IgD-negative memory B cell (primary cell): ENCODE measurements around the gene PSMB8. TPM values are rescaled to one million over a fixed set of nuclear protein-coding genes. Genes with fewer than 3 reads are reported as not detected.

Source experiments
- H3K27ac Mint-ChIP-seq, 3 donors: one replicate each; pipeline ENCODE4 v1.8.0; 2020 to 2022; ENCODE audit warnings: mild to moderate bottlenecking in 3 of 3, mixed read lengths in 3 of 3, moderate library complexity in 1 of 3
- H3K27me3 Mint-ChIP-seq: one replicate; pipeline ENCODE4 v1.8.0; 2021; ENCODE audit warnings: mixed read lengths
- H3K36me3 Mint-ChIP-seq: one replicate; pipeline ENCODE4 v1.8.0; 2020; ENCODE audit warnings: mild to moderate bottlenecking, mixed read lengths
- H3K4me1 Mint-ChIP-seq, 3 donors: one replicate each; pipeline ENCODE4 v1.8.0; 2020 to 2022; ENCODE audit warnings: mixed read lengths in 3 of 3, mild to moderate bottlenecking in 1 of 3
- H3K4me3 Mint-ChIP-seq, 4 donors: one replicate each; pipeline ENCODE4 v1.8.0; 2020 to 2022; ENCODE audit warnings: mild to moderate bottlenecking in 4 of 4, mixed read lengths in 4 of 4, moderate library complexity in 3 of 4
- H3K9me3 Mint-ChIP-seq, 3 donors: one replicate each; pipeline ENCODE4 v1.8.0; 2020 to 2021; ENCODE audit warnings: mixed read lengths in 3 of 3, mild to moderate bottlenecking in 1 of 3
- polyA plus RNA-seq: library from polyadenylated mRNA; unstranded; fragments of 300-500 nt; fragmentation: Illumina TruSeq; gene quantifications from one replicate; pipeline ENCODE4 v1.2.3, GENCODE V29; 2021

PSMB8 gene
- polyA plus RNA-seq, 1 donor from 2014 or later, result 366 TPM

GRCh38 chr6:32852018-32852843 is 8.4 kb upstream of the PSMB8 start:
- peaks cover 0 to 2% (median 0%) of the 10 kb centered on the region in 3 donors for H3K9me3 Mint-ChIP-seq
- peak overlapping the region; percentile 97 to 99 (median 99) for H3K4me3 Mint-ChIP-seq
- H3K27me3 Mint-ChIP-seq, result no peaks in the 10 kb centered on the region
- peak overlapping the region; percentile 95 to 100 (median 99) for H3K27ac Mint-ChIP-seq
- H3K4me1 Mint-ChIP-seq, result peaks cover 53 to 65% (median 61%) of the 10 kb centered on the region in 3 donors
- H3K36me3 Mint-ChIP-seq, result peaks cover 18% of the 10 kb centered on the region

DNA sequence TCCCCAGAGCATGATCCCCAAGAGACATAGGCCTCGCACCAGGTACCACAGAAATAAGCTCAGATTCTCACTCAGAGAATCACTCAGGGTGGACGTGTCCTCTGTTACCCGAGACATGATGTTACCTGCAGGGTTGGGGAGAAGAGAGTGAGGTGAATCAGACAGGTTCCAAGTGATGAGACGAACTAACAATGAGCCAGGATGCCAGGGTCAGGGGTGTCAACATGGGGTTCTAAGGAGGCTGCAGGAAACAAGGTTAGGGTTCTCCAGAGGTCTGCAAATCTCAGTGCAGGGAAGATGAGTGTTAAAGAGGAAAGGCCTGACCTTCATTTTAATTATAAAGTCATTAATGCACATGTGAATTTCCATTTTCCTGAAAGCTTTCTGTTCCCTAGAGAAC is 7.2 kb upstream of the PSMB8 start:
- H3K27me3 Mint-ChIP-seq, result no peaks in the 10 kb centered on the region
- peaks cover 0 to 2% (median 0%) of the 10 kb centered on the region in 3 donors for H3K9me3 Mint-ChIP-seq
- H3K36me3 Mint-ChIP-seq, result peaks cover 18% of the 10 kb centered on the region
- H3K4me3 Mint-ChIP-seq, result peak overlapping the region; percentile 58 to 99 (median 98)
- peaks cover 59 to 65% (median 64%) of the 10 kb centered on the region in 3 donors for H3K4me1 Mint-ChIP-seq
- peak overlapping the region; percentile 62 to 95 (median 74) for H3K27ac Mint-ChIP-seq

- H3K4me3 Mint-ChIP-seq, result peak overlapping the region in 2 of 4 donors; percentile 75 to 95
- H3K36me3 Mint-ChIP-seq, result peaks cover 28% of the 10 kb centered on the region
- H3K4me1 Mint-ChIP-seq, result peaks cover 52 to 59% (median 58%) of the 10 kb centered on the region in 3 donors
- peak overlapping the region in 2 of 3 donors; percentile 80 to 98 for H3K27ac Mint-ChIP-seq
- peaks cover 0 to 2% (median 0%) of the 10 kb centered on the region in 3 donors for H3K9me3 Mint-ChIP-seq
- H3K27me3 Mint-ChIP-seq, result no peaks in the 10 kb centered on the region
Measured at GRCh38 chr6:32849126-32849525, 5.3 kb upstream of the PSMB8 start.

- Mint-ChIP-seq H3K36me3 (peaks cover 33% of the 10 kb centered on the region), H3K27me3 (no peaks in the 10 kb centered on the region), H3K4me3 (peak overlapping the region; percentile 58 to 100 (median 78)), H3K27ac (peak overlapping the region; percentile 80 to 98 (median 90)), H3K4me1 (peaks cover 59 to 62% (median 61%) of the 10 kb centered on the region in 3 donors), H3K9me3 (peaks cover 0 to 2% (median 0%) of the 10 kb centered on the region in 3 donors)
Measured at GRCh38 chr6:32847795-32848194, 3.9 kb upstream of the PSMB8 start.

GRCh38 chr6:32847004-32847403 is 3.2 kb upstream of the PSMB8 start:
- peak overlapping the region in 2 of 3 donors; percentile 98 to 100 for H3K27ac Mint-ChIP-seq
- H3K9me3 Mint-ChIP-seq, result peaks cover 0 to 2% (median 0%) of the 10 kb centered on the region in 3 donors
- H3K4me1 Mint-ChIP-seq, result peaks cover 58 to 68% (median 60%) of the 10 kb centered on the region in 3 donors
- H3K4me3 Mint-ChIP-seq, result peak overlapping the region; percentile 62 to 100 (median 97)
- peaks cover 35% of the 10 kb centered on the region for H3K36me3 Mint-ChIP-seq
- no peaks in the 10 kb centered on the region for H3K27me3 Mint-ChIP-seq

- peaks cover 31% of the 10 kb centered on the region for H3K36me3 Mint-ChIP-seq
- peak overlapping the region; percentile 98 to 100 (median 100) for H3K27ac Mint-ChIP-seq
- peak overlapping the region; percentile 95 to 100 (median 97) for H3K4me3 Mint-ChIP-seq
- peaks cover 55 to 69% (median 57%) of the 10 kb centered on the region in 3 donors for H3K4me1 Mint-ChIP-seq
- H3K9me3 Mint-ChIP-seq, result peaks cover 0 to 2% (median 0%) of the 10 kb centered on the region in 3 donors
- no peaks in the 10 kb centered on the region for H3K27me3 Mint-ChIP-seq
Measured at GRCh38 chr6:32845384-32845884, 1.6 kb upstream of the PSMB8 start.

GRCh38 chr6:32844839-32845383 is 1.1 kb upstream of the PSMB8 start:
- Mint-ChIP-seq H3K4me1 (peaks cover 57 to 70% (median 59%) of the 10 kb centered on the region in 3 donors), H3K9me3 (peaks cover 0 to 2% (median 0%) of the 10 kb centered on the region in 3 donors), H3K27me3 (no peaks in the 10 kb centered on the region), H3K4me3 (peak overlapping the region; percentile 95 to 100 (median 97)), H3K36me3 (peaks cover 31% of the 10 kb centered on the region), H3K27ac (peak overlapping the region; percentile 98 to 100 (median 100))

DNA sequence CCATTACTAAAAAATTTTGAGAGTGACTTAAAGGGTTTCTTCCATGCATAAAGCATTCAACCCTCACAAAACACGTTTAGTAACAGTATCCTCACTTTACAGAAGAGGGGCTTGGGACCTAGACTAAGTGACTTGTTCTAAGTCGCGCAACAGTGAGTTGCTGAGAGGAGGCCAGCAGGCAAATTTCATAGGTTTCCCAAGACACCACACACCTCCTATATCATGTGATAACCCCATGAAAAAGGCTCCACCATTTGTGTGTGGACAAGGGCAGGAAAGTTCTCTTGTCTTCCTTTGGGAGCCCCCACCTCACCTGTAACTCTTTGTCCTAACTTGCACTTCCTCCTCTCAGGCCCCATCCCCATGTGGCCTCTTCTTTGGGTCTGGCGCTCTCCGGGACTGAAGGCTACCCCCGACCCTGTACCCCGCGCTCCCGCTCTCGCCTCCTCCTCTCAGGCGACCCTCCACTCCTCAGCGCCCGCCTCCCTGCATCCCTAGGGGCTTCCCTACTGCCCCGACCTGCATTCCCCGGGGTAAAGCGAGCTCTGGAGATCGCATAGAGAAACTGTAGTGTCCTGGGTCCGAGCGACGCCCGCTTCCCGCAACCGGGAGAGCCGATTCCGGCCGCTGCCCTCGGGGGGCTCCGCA is 392 bp downstream of the PSMB8 start:
- Mint-ChIP-seq H3K27me3 (no peaks in the 10 kb centered on the region), H3K27ac (peak overlapping the region; percentile 98 to 100 (median 100)), H3K4me1 (peaks cover 55 to 68% (median 57%) of the 10 kb centered on the region in 3 donors), H3K4me3 (peak overlapping the region; percentile 95 to 100 (median 97)), H3K36me3 (peaks cover 26% of the 10 kb centered on the region), H3K9me3 (peaks cover 0 to under 1% (median 0%) of the 10 kb centered on the region in 3 donors)

- H3K4me3 Mint-ChIP-seq, result peak overlapping the region; percentile 95 to 100 (median 97)
- H3K36me3 Mint-ChIP-seq, result peaks cover 20% of the 10 kb centered on the region
- H3K9me3 Mint-ChIP-seq, result no peaks in the 10 kb centered on the region
- H3K27ac Mint-ChIP-seq, result peak overlapping the region; percentile 94 to 100 (median 98)
- no peaks in the 10 kb centered on the region for H3K27me3 Mint-ChIP-seq
- peaks cover 50 to 61% (median 51%) of the 10 kb centered on the region in 3 donors for H3K4me1 Mint-ChIP-seq
Measured at GRCh38 chr6:32842690-32843089, 1.2 kb downstream of the PSMB8 start.

GRCh38 chr6:32842021-32842650 is 1.7 kb downstream of the PSMB8 start:
- peak overlapping the region; percentile 95 to 100 (median 97) for H3K4me3 Mint-ChIP-seq
- H3K36me3 Mint-ChIP-seq, result peaks cover 20% of the 10 kb centered on the region
- no peaks in the 10 kb centered on the region for H3K27me3 Mint-ChIP-seq
- H3K4me1 Mint-ChIP-seq, result peaks cover 48 to 60% (median 54%) of the 10 kb centered on the region in 3 donors
- no peaks in the 10 kb centered on the region for H3K9me3 Mint-ChIP-seq
- H3K27ac Mint-ChIP-seq, result peak overlapping the region; percentile 45 to 98 (median 94)

DNA sequence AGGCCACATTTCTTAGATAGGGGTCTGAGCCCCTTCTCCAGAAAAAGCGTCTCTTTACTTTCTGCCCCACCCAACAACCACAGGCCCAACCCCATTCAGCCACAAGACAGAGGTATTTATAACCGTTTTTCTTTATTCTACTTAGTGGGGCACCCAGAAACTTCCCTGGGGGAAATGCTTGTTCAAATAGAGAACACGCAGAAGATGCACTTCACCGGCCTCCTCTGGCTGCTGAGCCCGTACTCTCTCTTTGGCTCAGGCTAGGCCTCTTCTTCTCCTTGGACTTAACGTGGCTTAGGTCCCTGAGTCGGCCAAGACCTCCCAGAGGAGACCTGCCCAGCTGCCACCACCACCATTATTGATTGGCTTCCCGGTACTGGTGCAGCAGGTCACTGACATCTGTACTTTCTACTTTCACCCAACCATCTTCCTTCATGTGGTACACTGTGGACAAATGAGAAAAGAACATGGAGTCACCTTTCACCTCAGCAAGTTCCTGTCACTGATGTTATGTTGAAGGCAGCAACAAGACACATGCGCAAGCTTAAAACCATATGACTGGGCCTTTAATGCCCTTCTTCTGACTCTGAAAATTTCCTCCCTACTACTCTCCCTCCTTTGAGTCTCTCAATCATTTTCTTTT is 3.1 kb downstream of the PSMB8 start:
- no peaks in the 10 kb centered on the region for H3K27me3 Mint-ChIP-seq
- peaks cover 51 to 61% (median 59%) of the 10 kb centered on the region in 3 donors for H3K4me1 Mint-ChIP-seq
- peaks cover 21% of the 10 kb centered on the region for H3K36me3 Mint-ChIP-seq
- no peaks in the 10 kb centered on the region for H3K9me3 Mint-ChIP-seq
- peak overlapping the region; percentile 95 to 98 (median 96) for H3K27ac Mint-ChIP-seq
- H3K4me3 Mint-ChIP-seq, result peak overlapping the region; percentile 48 to 95 (median 82)

DNA sequence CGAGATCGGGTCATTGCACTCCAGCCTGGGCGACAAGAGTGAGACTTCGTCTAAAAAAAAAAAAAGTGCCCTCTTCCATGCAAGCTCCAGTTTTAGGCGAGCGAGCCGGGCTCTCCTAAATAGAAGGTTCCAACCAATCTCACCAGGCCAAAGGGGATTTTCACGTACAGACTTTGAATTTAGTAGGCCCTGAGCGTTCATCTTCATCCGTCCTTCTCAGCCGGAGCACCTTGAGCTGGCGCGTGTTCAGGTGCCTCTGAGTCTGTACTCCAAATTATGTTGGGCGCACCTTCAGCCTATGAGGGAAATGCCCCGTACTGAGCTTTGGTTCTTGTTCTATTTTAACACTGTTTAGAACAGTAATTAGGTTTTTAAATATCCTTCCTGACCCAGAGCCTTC is 4.5 kb downstream of the PSMB8 start:
- Mint-ChIP-seq H3K4me3 (peak overlapping the region in 2 of 4 donors; percentile 22 to 95), H3K9me3 (no peaks in the 10 kb centered on the region), H3K4me1 (peaks cover 46 to 63% (median 57%) of the 10 kb centered on the region in 3 donors), H3K27ac (peak overlapping the region; percentile 95 to 98 (median 97)), H3K27me3 (no peaks in the 10 kb centered on the region), H3K36me3 (peaks cover 15% of the 10 kb centered on the region)

DNA sequence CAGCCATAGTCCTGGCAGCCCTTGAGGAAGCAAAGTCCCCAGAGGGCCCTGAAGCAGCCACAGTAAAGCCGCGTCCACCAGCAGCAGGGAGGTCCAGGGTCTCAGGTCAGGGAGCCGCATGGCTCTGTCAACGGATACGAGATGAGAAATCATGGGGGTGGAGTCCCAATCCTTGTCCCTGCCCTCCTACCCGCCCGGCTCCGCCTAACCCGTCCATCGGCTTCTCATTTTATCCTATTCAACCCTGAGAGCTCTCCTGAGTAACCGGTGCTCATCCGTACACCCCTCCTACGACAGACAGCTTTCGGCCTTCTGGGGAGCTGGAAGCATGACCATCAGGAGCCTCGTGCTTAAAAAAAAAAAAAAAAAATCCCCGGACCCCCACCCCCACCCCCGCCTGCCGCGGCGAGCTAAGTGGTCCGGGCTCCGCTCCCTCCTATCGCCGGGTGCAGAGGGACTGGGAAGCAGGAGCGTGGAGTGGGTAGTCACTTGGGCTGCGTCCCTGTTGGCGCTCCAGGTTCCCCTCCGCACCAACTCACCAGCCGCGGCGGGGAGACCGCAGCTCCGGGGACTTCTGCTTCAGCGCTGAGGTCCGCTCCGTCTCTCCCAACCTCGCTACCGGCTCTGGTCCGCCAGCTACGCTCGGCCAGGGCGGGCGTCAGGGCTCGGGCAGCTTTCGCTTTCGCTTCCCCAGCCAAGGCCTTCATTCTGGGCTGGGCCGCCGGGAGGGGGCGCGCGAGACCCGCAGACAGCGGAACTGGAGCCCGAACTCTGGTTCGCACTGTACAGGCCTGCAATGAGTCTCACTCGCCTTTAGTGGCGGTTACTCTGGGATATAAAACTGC is 5.5 kb downstream of the PSMB8 start, which contains the start of gene TAP2:
TSS of gene TAP2 (minus strand) at position 626 of the 845 bp plus-strand sequence. CDS start at position 120, 506 bp downstream.
- Mint-ChIP-seq H3K27me3 (no peaks in the 10 kb centered on the region), H3K36me3 (peaks cover 10% of the 10 kb centered on the region), H3K4me1 (peaks cover 53 to 67% (median 66%) of the 10 kb centered on the region in 3 donors), H3K4me3 (peak within 1 kb of the TSS; percentile 91 to 98 (median 95)), H3K27ac (peak within 1 kb of the TSS; percentile 95 to 98 (median 97)), H3K9me3 (no peaks in the 10 kb centered on the region)
